ENCODE measurements around the gene SFTPD.

DNA sequence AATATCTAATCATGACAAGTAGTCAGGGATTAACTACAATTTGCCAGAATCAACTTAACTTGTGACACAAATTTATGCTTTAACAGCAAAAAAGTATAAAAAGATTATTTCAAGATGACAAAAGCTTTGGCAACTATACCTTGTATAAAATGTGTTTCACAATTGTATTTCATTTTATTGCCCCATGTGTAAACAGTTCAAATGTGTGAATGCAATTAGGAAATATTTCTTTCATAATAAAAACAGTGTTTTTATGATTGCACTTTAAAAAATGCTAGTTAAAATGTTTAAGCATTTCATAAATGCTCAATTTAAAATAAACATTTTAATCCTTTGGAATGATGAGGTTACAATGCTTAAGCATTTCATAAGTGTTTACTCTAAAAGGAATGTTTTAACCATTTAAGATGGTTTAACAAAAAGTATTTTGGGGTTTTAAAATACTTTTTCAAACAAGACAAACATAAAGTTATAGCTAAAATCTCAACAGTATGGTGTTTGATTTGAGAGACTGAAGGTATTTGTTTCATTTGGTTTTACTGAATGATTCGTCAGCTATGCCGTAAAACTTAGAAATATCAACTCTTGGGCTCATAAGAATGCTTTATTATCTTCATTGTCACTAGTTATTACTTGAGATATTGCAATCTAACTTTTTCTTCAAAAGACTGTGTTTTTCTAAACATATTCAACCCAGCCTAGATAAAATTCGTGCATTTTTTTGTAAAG is 50.1 kb downstream of the SFTPD start:
- TF ChIP-seq, protein P1, sequence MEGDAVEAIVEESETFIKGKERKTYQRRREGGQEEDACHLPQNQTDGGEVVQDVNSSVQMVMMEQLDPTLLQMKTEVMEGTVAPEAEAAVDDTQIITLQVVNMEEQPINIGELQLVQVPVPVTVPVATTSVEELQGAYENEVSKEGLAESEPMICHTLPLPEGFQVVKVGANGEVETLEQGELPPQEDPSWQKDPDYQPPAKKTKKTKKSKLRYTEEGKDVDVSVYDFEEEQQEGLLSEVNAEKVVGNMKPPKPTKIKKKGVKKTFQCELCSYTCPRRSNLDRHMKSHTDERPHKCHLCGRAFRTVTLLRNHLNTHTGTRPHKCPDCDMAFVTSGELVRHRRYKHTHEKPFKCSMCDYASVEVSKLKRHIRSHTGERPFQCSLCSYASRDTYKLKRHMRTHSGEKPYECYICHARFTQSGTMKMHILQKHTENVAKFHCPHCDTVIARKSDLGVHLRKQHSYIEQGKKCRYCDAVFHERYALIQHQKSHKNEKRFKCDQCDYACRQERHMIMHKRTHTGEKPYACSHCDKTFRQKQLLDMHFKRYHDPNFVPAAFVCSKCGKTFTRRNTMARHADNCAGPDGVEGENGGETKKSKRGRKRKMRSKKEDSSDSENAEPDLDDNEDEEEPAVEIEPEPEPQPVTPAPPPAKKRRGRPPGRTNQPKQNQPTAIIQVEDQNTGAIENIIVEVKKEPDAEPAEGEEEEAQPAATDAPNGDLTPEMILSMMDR (IDR thresholded peaks at IDR 0.05 in 8 of 11, conservative IDR thresholded peaks at IDR 0.05 in 3 of 11) = no peak
- TF ChIP-seq POLR2AphosphoS5 (IDR thresholded peaks at IDR 0.05) (no peak), POLR2A (IDR thresholded peaks at IDR 0.05) (no peak)

All from spleen (tissue), 7 donors.